Activated CD8-positive, alpha-beta T cell treated with anti-CD3 and anti-CD28 coated beads, Interleukin-2, amount 10 ng/mL, durations not matched to agents 7 days and 5 days (primary cell): ENCODE data around the gene RSPO3. TPM values are rescaled to one million over a fixed set of nuclear protein-coding genes. Genes with fewer than 3 reads are reported as not detected.

Experiments
- ATAC-seq: fragments of 150-1000 bp; cut with Tn5 transposase; one replicate; pipeline ENCODE4 v1.10.0; 2021; ENCODE audit warnings: moderate library complexity
- CTCF ChIA-PET: fragments of 350-600 bp; sonication (Branson Sonifier 250); formaldehyde crosslinking; loops from one replicate; lab custom pipeline; 2021; ENCODE audit warnings: antibody characterized with exemption; lab: Charles Lee
- POLR2A ChIA-PET: fragments of 350-600 bp; sonication (Branson Sonifier 250); formaldehyde crosslinking; loops from one replicate; lab custom pipeline; 2021; ENCODE audit warnings: antibody characterized with exemption; lab: Charles Lee
- DNase-seq: peaks from one replicate; pipeline ENCODE4 v3.0.0-alpha.2; 2020
- H3K27ac Mint-ChIP-seq: one replicate; pipeline ENCODE4 v1.8.0; 2021; ENCODE audit warnings: mild to moderate bottlenecking, mixed read lengths
- H3K27me3 Mint-ChIP-seq: one replicate; pipeline ENCODE4 v1.8.0; 2021; ENCODE audit warnings: low read depth, mixed read lengths
- H3K36me3 Mint-ChIP-seq: one replicate; pipeline ENCODE4 v1.8.0; 2021; ENCODE audit warnings: low read depth, mixed read lengths
- H3K4me1 Mint-ChIP-seq: one replicate; pipeline ENCODE4 v1.8.0; 2021; ENCODE audit warnings: low read depth, mixed read lengths
- H3K4me3 Mint-ChIP-seq: one replicate; pipeline ENCODE4 v1.8.0; 2021; ENCODE audit warnings: mild to moderate bottlenecking, mixed read lengths
- H3K9me3 Mint-ChIP-seq: one replicate; pipeline ENCODE4 v1.8.0; 2022; ENCODE audit warnings: mixed read lengths; ENCODE audit not compliant: insufficient read depth
- total RNA-seq, 2 experiments: library from RNA; stranded (reverse); gene quantifications; one replicate each; pipeline ENCODE4 v1.2.3, GENCODE V29; 2021

The RSPO3 gene
- total RNA-seq, 2 experiments from 2014 or later: not detected

GRCh38 chr6:127191716-127192115 lies 73.2 kb downstream of the RSPO3 start:
- CTCF ChIA-PET: no interaction called here

GRCh38 chr6:127192911-127193541 lies 74.6 kb downstream of the RSPO3 start:
- H3K27me3 Mint-ChIP-seq: peaks cover 10% of the 10 kb centered on the region
- H3K36me3 Mint-ChIP-seq: no peaks in the 10 kb centered on the region
- ATAC-seq (no peak), DNase-seq (no peak)
- no peaks in the 10 kb centered on the region for H3K4me1 Mint-ChIP-seq
- no peak overlapping the region for H3K27ac Mint-ChIP-seq
- H3K9me3 Mint-ChIP-seq: no peaks in the 10 kb centered on the region
- ChIA-PET POLR2A (no interaction called here), CTCF (no interaction called here)
- no peak overlapping the region for H3K4me3 Mint-ChIP-seq

More at GRCh38 chr6:127191716-127192115, 73.2 kb downstream of the RSPO3 start:
- Mint-ChIP-seq H3K27me3 (peaks cover 6% of the 10 kb centered on the region), H3K4me3 (no peak overlapping the region), H3K4me1 (no peaks in the 10 kb centered on the region), H3K27ac (no peak overlapping the region), H3K36me3 (no peaks in the 10 kb centered on the region), H3K9me3 (no peaks in the 10 kb centered on the region)
- ATAC-seq: no peak
- DNase-seq: no peak
- POLR2A ChIA-PET: no interaction called here

GRCh38 chr6:127195833-127196232 lies 77.4 kb downstream of the RSPO3 start:
- Mint-ChIP-seq H3K27me3 (peaks cover 12% of the 10 kb centered on the region), H3K4me1 (no peaks in the 10 kb centered on the region), H3K36me3 (no peaks in the 10 kb centered on the region), H3K9me3 (no peaks in the 10 kb centered on the region), H3K27ac (no peak overlapping the region), H3K4me3 (no peak overlapping the region)
- DNase-seq (no peak), ATAC-seq (no peak)
- CTCF ChIA-PET: interaction anchor here (1.2 kb wide), 1 partner anchor 71 kb away, joined by 4 read pairs; the partner anchor contains the start of gene RNF146
- POLR2A ChIA-PET: no interaction called here

- Mint-ChIP-seq H3K4me3 (no peak overlapping the region), H3K4me1 (no peaks in the 10 kb centered on the region), H3K27me3 (peaks cover 9% of the 10 kb centered on the region), H3K9me3 (no peaks in the 10 kb centered on the region), H3K36me3 (no peaks in the 10 kb centered on the region), H3K27ac (no peak overlapping the region)
- ChIA-PET POLR2A (no interaction called here), CTCF (no interaction called here)
- ATAC-seq (no peak), DNase-seq (no peak)
These were observed 80.1 kb downstream of the RSPO3 start for GRCh38 chr6:127198549-127198948.

- Mint-ChIP-seq H3K27me3 (peaks cover 11% of the 10 kb centered on the region), H3K4me1 (no peaks in the 10 kb centered on the region), H3K4me3 (no peak overlapping the region), H3K36me3 (no peaks in the 10 kb centered on the region), H3K27ac (no peak overlapping the region), H3K9me3 (no peaks in the 10 kb centered on the region)
- ChIA-PET CTCF (no interaction called here), POLR2A (no interaction called here)
- DNase-seq: no peak
- no peak for ATAC-seq
These were observed 81.0 kb downstream of the RSPO3 start for GRCh38 chr6:127199470-127199869.

- ATAC-seq (no peak), DNase-seq (no peak)
- no peaks in the 10 kb centered on the region for H3K36me3 Mint-ChIP-seq
- H3K9me3 Mint-ChIP-seq: no peaks in the 10 kb centered on the region
- no peaks in the 10 kb centered on the region for H3K4me1 Mint-ChIP-seq
- no peak overlapping the region for H3K4me3 Mint-ChIP-seq
- H3K27ac Mint-ChIP-seq: no peak overlapping the region
- H3K27me3 Mint-ChIP-seq: peaks cover 9% of the 10 kb centered on the region
- ChIA-PET CTCF (no interaction called here), POLR2A (no interaction called here)
These were observed 81.6 kb downstream of the RSPO3 start for GRCh38 chr6:127200114-127200513.

- DNase-seq (no peak), ATAC-seq (no peak)
- POLR2A ChIA-PET: no interaction called here
- Mint-ChIP-seq H3K9me3 (no peaks in the 10 kb centered on the region), H3K36me3 (no peaks in the 10 kb centered on the region), H3K27ac (no peak overlapping the region), H3K4me1 (no peaks in the 10 kb centered on the region), H3K4me3 (no peak overlapping the region), H3K27me3 (peaks cover 9% of the 10 kb centered on the region)
- CTCF ChIA-PET: no interaction called here
These were observed 82.8 kb downstream of the RSPO3 start for GRCh38 chr6:127201321-127201720.

- ChIA-PET CTCF (interaction anchor here (0.7 kb wide), 1 partner anchor 332 kb away, joined by 3 read pairs; no protein-coding TSS in a partner anchor), POLR2A (no interaction called here)
- no peaks in the 10 kb centered on the region for H3K9me3 Mint-ChIP-seq
- no peak overlapping the region for H3K4me3 Mint-ChIP-seq
- no peak overlapping the region for H3K27ac Mint-ChIP-seq
- no peak for DNase-seq
- H3K27me3 Mint-ChIP-seq: peaks cover 8% of the 10 kb centered on the region
- no peaks in the 10 kb centered on the region for H3K36me3 Mint-ChIP-seq
- ATAC-seq: no peak
- no peaks in the 10 kb centered on the region for H3K4me1 Mint-ChIP-seq
These were observed 84.2 kb downstream of the RSPO3 start for GRCh38 chr6:127202676-127203075.

GRCh38 chr6:127204281-127204680 lies 85.8 kb downstream of the RSPO3 start:
- peaks cover 17% of the 10 kb centered on the region for H3K27me3 Mint-ChIP-seq
- ChIA-PET CTCF (no interaction called here), POLR2A (no interaction called here)
- ATAC-seq: no peak
- no peak for DNase-seq
- H3K9me3 Mint-ChIP-seq: no peaks in the 10 kb centered on the region
- H3K27ac Mint-ChIP-seq: no peak overlapping the region
- no peaks in the 10 kb centered on the region for H3K4me1 Mint-ChIP-seq
- H3K4me3 Mint-ChIP-seq: no peak overlapping the region
- H3K36me3 Mint-ChIP-seq: no peaks in the 10 kb centered on the region

- ATAC-seq (no peak), DNase-seq (no peak)
- no peaks in the 10 kb centered on the region for H3K9me3 Mint-ChIP-seq
- H3K36me3 Mint-ChIP-seq: no peaks in the 10 kb centered on the region
- no peak overlapping the region for H3K27ac Mint-ChIP-seq
- ChIA-PET POLR2A (no interaction called here), CTCF (no interaction called here)
- peaks cover 17% of the 10 kb centered on the region for H3K27me3 Mint-ChIP-seq
- no peak overlapping the region for H3K4me3 Mint-ChIP-seq
- no peaks in the 10 kb centered on the region for H3K4me1 Mint-ChIP-seq
These were observed 86.6 kb downstream of the RSPO3 start for GRCh38 chr6:127205036-127205435.

GRCh38 chr6:127206531-127207095 lies 88.1 kb downstream of the RSPO3 start:
- DNase-seq (no peak), ATAC-seq (no peak)
- Mint-ChIP-seq H3K27ac (no peak overlapping the region), H3K4me1 (no peaks in the 10 kb centered on the region), H3K9me3 (no peaks in the 10 kb centered on the region), H3K27me3 (peaks cover 15% of the 10 kb centered on the region), H3K36me3 (no peaks in the 10 kb centered on the region), H3K4me3 (no peak overlapping the region)
- CTCF ChIA-PET: no interaction called here
- POLR2A ChIA-PET: no interaction called here

- ChIA-PET POLR2A (no interaction called here), CTCF (no interaction called here)
- Mint-ChIP-seq H3K4me1 (no peaks in the 10 kb centered on the region), H3K9me3 (no peaks in the 10 kb centered on the region), H3K4me3 (no peak overlapping the region), H3K27ac (no peak overlapping the region), H3K36me3 (no peaks in the 10 kb centered on the region), H3K27me3 (peaks cover 15% of the 10 kb centered on the region)
- DNase-seq (no peak), ATAC-seq (no peak)
These were observed 89.2 kb downstream of the RSPO3 start for GRCh38 chr6:127207591-127208120.
